ENCODE results near the gene STK32C.

Gene STK32C

GRCh38 chr10:132211246-132211645 is 96.5 kb downstream of the STK32C start:
- Histone ChIP-seq H3K27ac (no peak overlapping the region), H3K4me2 (no peak overlapping the region), H3K9me3 (peaks cover 36% of the 10 kb centered on the region), H3K4me3 (no peak overlapping the region), H3K4me1 (peaks cover 55% of the 10 kb centered on the region), H3K9ac (no peak overlapping the region), H3K36me3 (peaks cover under 1% of the 10 kb centered on the region; the same call in 1 of the 2 replicates), H4K20me1 (0 out of 2 replicates have a peak, but pooled peaks cover under 1% of the 10 kb centered on the region), H3K27me3 (no peaks in the 10 kb centered on the region)
- TF ChIP-seq Cebpa-rat (IDR thresholded peaks at IDR 0.05) = no peak

- H3K27me3 ChIP-seq = no peaks in the 10 kb centered on the region
- no peaks in the 10 kb centered on the region; the same call in 1 of the 2 replicates for H3K36me3 ChIP-seq
- no peak overlapping the region for H3K4me3 ChIP-seq
- H3K4me2 ChIP-seq = no peak overlapping the region
- peaks cover 59% of the 10 kb centered on the region for H3K4me1 ChIP-seq
- no peak for TF ChIP-seq Cebpa-rat (IDR thresholded peaks at IDR 0.05)
- peaks cover 5% of the 10 kb centered on the region; the same call in 1 of the 2 replicates for H4K20me1 ChIP-seq
- H3K9ac ChIP-seq = no peak overlapping the region
- H3K27ac ChIP-seq = no peak overlapping the region
- peaks cover 31% of the 10 kb centered on the region for H3K9me3 ChIP-seq
These were observed 97.0 kb downstream of the STK32C start for GRCh38 chr10:132210766-132211165.

- Histone ChIP-seq H3K27me3 (no peaks in the 10 kb centered on the region), H3K9ac (no peak overlapping the region), H3K4me2 (peak overlapping the region; percentile 81), H3K4me3 (no peak overlapping the region), H3K27ac (peak overlapping the region; percentile 13; the same call in 1 of the 2 replicates), H3K36me3 (peaks cover 6% of the 10 kb centered on the region; the same call in 1 of the 2 replicates), H3K9me3 (peaks cover 24% of the 10 kb centered on the region), H3K4me1 (peaks cover 67% of the 10 kb centered on the region), H4K20me1 (peaks cover 12% of the 10 kb centered on the region)
- no peak for TF ChIP-seq Cebpa-rat (IDR thresholded peaks at IDR 0.05)
These were observed 97.7 kb downstream of the STK32C start for GRCh38 chr10:132209978-132210530.

- TF ChIP-seq Cebpa-rat (IDR thresholded peaks at IDR 0.05) = no peak
- peak overlapping the region; percentile 81 for H3K4me2 ChIP-seq
- peak overlapping the region; percentile 47 for H3K27ac ChIP-seq
- H3K9me3 ChIP-seq = peaks cover 15% of the 10 kb centered on the region
- peaks cover 15% of the 10 kb centered on the region; the same call in 1 of the 2 replicates for H3K36me3 ChIP-seq
- no peak overlapping the region for H3K4me3 ChIP-seq
- no peaks in the 10 kb centered on the region for H3K27me3 ChIP-seq
- peak overlapping the region; percentile 63; the same call in 1 of the 2 replicates for H3K9ac ChIP-seq
- peaks cover 76% of the 10 kb centered on the region for H3K4me1 ChIP-seq
- peaks cover 22% of the 10 kb centered on the region for H4K20me1 ChIP-seq
These were observed 98.6 kb downstream of the STK32C start for GRCh38 chr10:132209130-132209529.

GRCh38 chr10:132208462-132209050 is 99.2 kb downstream of the STK32C start:
- TF ChIP-seq Cebpa-rat (IDR thresholded peaks at IDR 0.05) = no peak
- Histone ChIP-seq H3K4me2 (peak overlapping the region; percentile 81), H4K20me1 (peaks cover 27% of the 10 kb centered on the region), H3K9ac (peak overlapping the region; percentile 63; the same call in 1 of the 2 replicates), H3K27ac (peak overlapping the region; percentile 47), H3K9me3 (peaks cover 9% of the 10 kb centered on the region), H3K36me3 (peaks cover 21% of the 10 kb centered on the region), H3K27me3 (no peaks in the 10 kb centered on the region), H3K4me3 (no peak overlapping the region), H3K4me1 (peaks cover 82% of the 10 kb centered on the region)

GRCh38 chr10:132207536-132208461 is 100.0 kb downstream of the STK32C start:
- Histone ChIP-seq H3K27me3 (no peaks in the 10 kb centered on the region), H3K4me2 (peak overlapping the region; percentile 81), H3K9ac (peak overlapping the region; percentile 63; the same call in 1 of the 2 replicates), H4K20me1 (peaks cover 34% of the 10 kb centered on the region), H3K4me3 (no peak overlapping the region), H3K9me3 (peaks cover 1% of the 10 kb centered on the region; the same call in 1 of the 2 replicates), H3K27ac (peak overlapping the region; percentile 47), H3K36me3 (peaks cover 28% of the 10 kb centered on the region), H3K4me1 (peaks cover 86% of the 10 kb centered on the region)
- TF ChIP-seq Cebpa-rat (IDR thresholded peaks at IDR 0.05) = no peak

- H4K20me1 ChIP-seq = peaks cover 42% of the 10 kb centered on the region
- peak overlapping the region; percentile 63; the same call in 1 of the 2 replicates for H3K9ac ChIP-seq
- H3K27me3 ChIP-seq = no peaks in the 10 kb centered on the region
- no peaks in the 10 kb centered on the region for H3K9me3 ChIP-seq
- peaks cover 86% of the 10 kb centered on the region for H3K4me1 ChIP-seq
- H3K27ac ChIP-seq = peak overlapping the region; percentile 47
- no peak for TF ChIP-seq Cebpa-rat (IDR thresholded peaks at IDR 0.05)
- peaks cover 36% of the 10 kb centered on the region for H3K36me3 ChIP-seq
- peak overlapping the region; percentile 81 for H3K4me2 ChIP-seq
- H3K4me3 ChIP-seq = 0 out of 2 replicates have a peak overlapping the region, but pooled peaks have one; percentile 5
These were observed 100.8 kb downstream of the STK32C start for GRCh38 chr10:132206806-132207535.

- Histone ChIP-seq H3K4me3 (no peak overlapping the region), H3K9ac (peak overlapping the region; percentile 63; the same call in 1 of the 2 replicates), H4K20me1 (peaks cover 42% of the 10 kb centered on the region), H3K4me2 (peak overlapping the region; percentile 81), H3K9me3 (no peaks in the 10 kb centered on the region), H3K27ac (peak overlapping the region; percentile 47), H3K4me1 (peaks cover 86% of the 10 kb centered on the region), H3K36me3 (peaks cover 43% of the 10 kb centered on the region), H3K27me3 (no peaks in the 10 kb centered on the region)
- TF ChIP-seq Cebpa-rat (IDR thresholded peaks at IDR 0.05) = no peak
These were observed 101.4 kb downstream of the STK32C start for GRCh38 chr10:132206377-132206745.
